Natural killer cell (primary cell): ENCODE results near the gene NT5C2. TPM values are rescaled to one million over a fixed set of nuclear protein-coding genes. Genes with fewer than 3 reads are reported as not detected.

Experiments used
- ATAC-seq, 3 donors: fragments of 150-1000 bp in 2 of 3; fragments of 200-7000 bp in 1 of 3; cut with Tn5 transposase; 1 replicate in 1 of 3; 2 replicates in 2 of 3; pipeline ENCODE4 v1.10.0; 2021; ENCODE audit warnings: mild to moderate bottlenecking in 2 of 3, moderate library complexity in 2 of 3
- DNase-seq, 2 donors: peaks; one replicate each; pipeline versions ENCODE4 v3.0.0 to v3.0.0-alpha.2; 2013 to 2021; ENCODE audit warnings: mixed read lengths in 1 of 2
- H3K27ac ChIP-seq: one replicate; pipeline ENCODE4 v1.5.1; 2013; ENCODE audit warnings: mild to moderate bottlenecking, low read length
- H3K27me3 ChIP-seq: one replicate; pipeline ENCODE4 v1.6.1; 2013; ENCODE audit warnings: low read length; ENCODE audit not compliant: control insufficient read depth, insufficient read depth
- H3K36me3 ChIP-seq: one replicate; pipeline ENCODE4 v1.6.1; 2013; ENCODE audit warnings: low read length; ENCODE audit not compliant: control insufficient read depth, insufficient read depth
- H3K4me1 ChIP-seq: one replicate; pipeline ENCODE4 v1.6.1; 2013; ENCODE audit warnings: low read length; ENCODE audit not compliant: control insufficient read depth, insufficient read depth
- H3K4me3 ChIP-seq: one replicate; pipeline ENCODE4 v1.5.1; 2013; ENCODE audit warnings: low read length
- H3K9me3 ChIP-seq: one replicate; pipeline ENCODE4 v1.6.1; 2013; ENCODE audit warnings: low read length; ENCODE audit not compliant: control insufficient read depth, insufficient read depth
- H3K27ac Mint-ChIP-seq, 2 donors: one replicate each; pipeline ENCODE4 v1.8.0; 2022; ENCODE audit warnings: mild to moderate bottlenecking in 2 of 2, mixed read lengths in 2 of 2, moderate library complexity in 1 of 2
- H3K27me3 Mint-ChIP-seq, 2 donors: one replicate each; pipeline ENCODE4 v1.8.0; 2022; ENCODE audit warnings: low read depth in 2 of 2, mixed read lengths in 2 of 2
- H3K36me3 Mint-ChIP-seq: one replicate; pipeline ENCODE4 v1.8.0; 2022; ENCODE audit warnings: mixed read lengths
- H3K4me1 Mint-ChIP-seq, 2 donors: one replicate each; pipeline ENCODE4 v1.8.0; 2022; ENCODE audit warnings: mixed read lengths in 2 of 2
- H3K4me3 Mint-ChIP-seq: one replicate; pipeline ENCODE4 v1.8.0; 2022; ENCODE audit warnings: mild to moderate bottlenecking, moderate library complexity, mixed read lengths
- H3K9me3 Mint-ChIP-seq, 2 donors: one replicate each; pipeline ENCODE4 v1.8.0; 2022; ENCODE audit warnings: mixed read lengths in 2 of 2
- CTCF ChIP-seq: fragments of 200-600 bp; IDR thresholded peaks from one replicate; pipeline ENCODE4 v1.8.0; 2022; ENCODE audit warnings: antibody characterized with exemption
- WGBS: methylation state at CpG from one replicate; pipeline ENCODE4 v1.1.7; 2013; ENCODE audit warnings: missing lambda C conversion rate; ENCODE audit not compliant: insufficient coverage; 5-methylcytosine and 5-hydroxymethylcytosine counted together
- intact Hi-C: fragments of 100-400 bp; cut with micrococcal nuclease; formaldehyde crosslinking; loops from one replicate; pipeline ENCODE4 v1.14.2; 2022
- total RNA-seq, 4 donors: library from RNA; stranded (reverse); fragments of 120-200 nt in 1 of 4; gene quantifications; one replicate each; pipeline versions ENCODE4 v1.2.3 to v1.2.4, GENCODE V29; 2013 to 2022

The NT5C2 gene
- total RNA-seq, 3 donors from 2014 or later (not counting 1 experiment from before 2014, with no cell fraction given), result 84.4 to 110 (median 89.4) TPM

- no peaks in the 10 kb centered on the region for H3K9me3 Mint-ChIP-seq
- peaks cover 41 to 45% of the 10 kb centered on the region in 2 donors for H3K4me1 Mint-ChIP-seq
- no peak overlapping the region for H3K27ac Mint-ChIP-seq
- no peak for DNase-seq
- Histone ChIP-seq H3K36me3 (peaks cover 3% of the 10 kb centered on the region), H3K27ac (no peak overlapping the region), H3K27me3 (no peaks in the 10 kb centered on the region), H3K4me3 (no peak overlapping the region), H3K9me3 (no peaks in the 10 kb centered on the region), H3K4me1 (peaks cover 9% of the 10 kb centered on the region)
- 89% methylated on average over 4 of the region's 4 CpGs for WGBS
- no peaks in the 10 kb centered on the region for H3K36me3 Mint-ChIP-seq
- no peak for TF ChIP-seq CTCF
- no peak for ATAC-seq
- intact Hi-C loops, result no loop called here
- no peaks in the 10 kb centered on the region for H3K27me3 Mint-ChIP-seq
- no peak overlapping the region for H3K4me3 Mint-ChIP-seq
Observed at GRCh38 chr10:103124420-103125096, 68.5 kb downstream of the NT5C2 start.

GRCh38 chr10:103123282-103124024, 69.6 kb downstream of the NT5C2 start:
- Mint-ChIP-seq H3K4me1 (peaks cover 43 to 45% of the 10 kb centered on the region in 2 donors), H3K9me3 (no peaks in the 10 kb centered on the region), H3K36me3 (no peaks in the 10 kb centered on the region), H3K27me3 (no peaks in the 10 kb centered on the region), H3K27ac (peak overlapping the region in 1 of 2 donors; percentile 1), H3K4me3 (no peak overlapping the region)
- TF ChIP-seq CTCF, result no peak
- H3K27ac ChIP-seq, result no peak overlapping the region
- peaks cover 3% of the 10 kb centered on the region for H3K36me3 ChIP-seq
- H3K4me1 ChIP-seq, result peaks cover 9% of the 10 kb centered on the region
- no peaks in the 10 kb centered on the region for H3K9me3 ChIP-seq
- no peaks in the 10 kb centered on the region for H3K27me3 ChIP-seq
- intact Hi-C loops, result no loop called here
- no peak overlapping the region for H3K4me3 ChIP-seq
- 94% methylated on average over 4 of the region's 7 CpGs for WGBS
- DNase-seq, result no peak
- no peak for ATAC-seq

- TF ChIP-seq CTCF, result no peak
- Histone ChIP-seq H3K4me3 (no peak overlapping the region), H3K27ac (no peak overlapping the region), H3K27me3 (no peaks in the 10 kb centered on the region), H3K36me3 (peaks cover 3% of the 10 kb centered on the region), H3K9me3 (no peaks in the 10 kb centered on the region), H3K4me1 (peaks cover 3% of the 10 kb centered on the region)
- ATAC-seq (no peak), DNase-seq (no peak)
- Mint-ChIP-seq H3K4me1 (peaks cover 29 to 36% of the 10 kb centered on the region in 2 donors), H3K27ac (no peak overlapping the region), H3K36me3 (no peaks in the 10 kb centered on the region), H3K4me3 (no peak overlapping the region), H3K9me3 (no peaks in the 10 kb centered on the region), H3K27me3 (no peaks in the 10 kb centered on the region)
- 100% methylated on average over 1 of the region's 2 CpGs for WGBS
- intact Hi-C loops, result no loop called here
Observed at GRCh38 chr10:103120977-103121735, 71.9 kb downstream of the NT5C2 start.
